CD14-positive monocyte (primary cell): ENCODE results near the gene TMEM63C. TPM values are rescaled to one million over a fixed set of nuclear protein-coding genes. Genes with fewer than 3 reads are reported as not detected.

Experiments
- DNase-seq, 3 donors: peaks; one replicate each; pipeline ENCODE4 v3.0.0-alpha.2; 2011 to 2022
- H2AFZ ChIP-seq: 2 replicates; pipeline ENCODE4 v1.6.0; 2012; ENCODE audit warnings: mild to moderate bottlenecking, low read depth, low read length, inconsistent platforms; ENCODE audit not compliant: insufficient read depth, poor library complexity, severe bottlenecking
- H3K27ac ChIP-seq, 2 donors: 1 replicate in 1 of 2; 2 replicates in 1 of 2; pipeline ENCODE4 v1.5.1; 2012 to 2013; ENCODE audit warnings: low read length in 2 of 2, control low read depth in 1 of 2, inconsistent platforms in 1 of 2, low read depth in 1 of 2, mild to moderate bottlenecking in 1 of 2
- H3K27me3 ChIP-seq, 2 donors: one replicate each; pipeline versions ENCODE4 v1.6.0 to v1.6.1; 2011 to 2013; ENCODE audit warnings: low read length in 2 of 2; ENCODE audit not compliant: control insufficient read depth in 2 of 2, insufficient read depth in 2 of 2
- H3K36me3 ChIP-seq, 2 donors: replicated peaks in 1 of 2; 1 replicate in 1 of 2; 2 replicates in 1 of 2; pipeline versions ENCODE4 v1.5.1 to v1.6.1; 2012 to 2013; ENCODE audit warnings: low read length in 2 of 2, control low read depth in 1 of 2, inconsistent platforms in 1 of 2, mild to moderate bottlenecking in 1 of 2; ENCODE audit not compliant: insufficient read depth in 2 of 2, control insufficient read depth in 1 of 2
- H3K4me1 ChIP-seq, 2 donors: 1 replicate in 1 of 2; 2 replicates in 1 of 2; pipeline versions ENCODE4 v1.5.1 to v1.6.1; 2012 to 2013; ENCODE audit warnings: low read length in 2 of 2, control low read depth in 1 of 2, inconsistent platforms in 1 of 2, mild to moderate bottlenecking in 1 of 2, moderate library complexity in 1 of 2; ENCODE audit not compliant: insufficient read depth in 2 of 2, control insufficient read depth in 1 of 2
- H3K4me2 ChIP-seq: replicated peaks from 2 replicates; pipeline ENCODE3; 2012; ENCODE audit warnings: low read length, moderate library complexity, mild to moderate bottlenecking; ENCODE audit not compliant: poor library complexity, severe bottlenecking; ENCODE audit errors: extremely low read depth
- H3K4me3 ChIP-seq, 3 experiments: fragments of 200-600 bp in 1 of 3; sonication (generic) in 1 of 3; replicated peaks in 1 of 3; 1 replicate in 2 of 3; 2 replicates in 1 of 3; pipeline ENCODE4 v1.5.1; 2011 to 2013; ENCODE audit warnings: low read length in 3 of 3, mild to moderate bottlenecking in 3 of 3, control low read depth in 2 of 3, low read depth in 2 of 3, inconsistent platforms in 1 of 3, moderate library complexity in 1 of 3
- H3K79me2 ChIP-seq: 2 replicates; pipeline ENCODE4 v1.6.0; 2012; ENCODE audit warnings: mild to moderate bottlenecking, control low read depth, inconsistent platforms, low read length, moderate library complexity; ENCODE audit not compliant: insufficient read depth
- H3K9ac ChIP-seq: 2 replicates; pipeline ENCODE4 v1.6.0; 2017; ENCODE audit warnings: low read length, mild to moderate bottlenecking; ENCODE audit not compliant: insufficient read depth, poor library complexity, severe bottlenecking
- H3K9me3 ChIP-seq, 2 donors: replicated peaks in 1 of 2; 1 replicate in 1 of 2; 2 replicates in 1 of 2; pipeline versions ENCODE4 v1.5.1 to v1.6.1; 2012 to 2013; ENCODE audit warnings: low read length in 2 of 2, control low read depth in 1 of 2; ENCODE audit not compliant: control insufficient read depth in 1 of 2, insufficient read depth in 1 of 2
- H4K20me1 ChIP-seq: 2 replicates; pipeline ENCODE4 v1.6.0; 2012; ENCODE audit warnings: mild to moderate bottlenecking, low read length, control low read depth, moderate library complexity; ENCODE audit not compliant: insufficient read depth
- H3K27ac Mint-ChIP-seq, 7 donors: one replicate each; pipeline ENCODE4 v1.8.0; 2020; ENCODE audit warnings: mild to moderate bottlenecking in 7 of 7, mixed read lengths in 7 of 7, moderate library complexity in 6 of 7, inconsistent platforms in 2 of 7
- H3K27me3 Mint-ChIP-seq, 3 donors: one replicate each; pipeline ENCODE4 v1.8.0; 2021 to 2022; ENCODE audit warnings: low read depth in 3 of 3, mild to moderate bottlenecking in 3 of 3, mixed read lengths in 3 of 3, moderate library complexity in 3 of 3, inconsistent platforms in 1 of 3
- H3K36me3 Mint-ChIP-seq, 2 donors: one replicate each; pipeline ENCODE4 v1.8.0; 2020; ENCODE audit warnings: mixed read lengths in 2 of 2, inconsistent platforms in 1 of 2, mild to moderate bottlenecking in 1 of 2
- H3K4me1 Mint-ChIP-seq: one replicate; pipeline ENCODE4 v1.8.0; 2020; ENCODE audit warnings: mild to moderate bottlenecking, mixed read lengths
- H3K4me3 Mint-ChIP-seq, 2 donors: one replicate each; pipeline ENCODE4 v1.8.0; 2020; ENCODE audit warnings: mild to moderate bottlenecking in 2 of 2, mixed read lengths in 2 of 2, moderate library complexity in 1 of 2
- H3K9me3 Mint-ChIP-seq, 7 donors: one replicate each; pipeline ENCODE4 v1.8.0; 2020 to 2022; ENCODE audit warnings: mixed read lengths in 7 of 7, mild to moderate bottlenecking in 6 of 7, moderate library complexity in 6 of 7, inconsistent platforms in 2 of 7
- WGBS: methylation state at CpG from one replicate; pipeline ENCODE4 v1.1.5; 2013; ENCODE audit warnings: missing lambda C conversion rate; ENCODE audit not compliant: insufficient coverage; 5-methylcytosine and 5-hydroxymethylcytosine counted together
- intact Hi-C, 2 donors: fragments of 100-400 bp; cut with micrococcal nuclease; formaldehyde crosslinking; loops; one replicate each; pipeline versions ENCODE4 v1.15.0 to v1.15.1; 2023
- polyA plus RNA-seq, 3 donors: library from polyadenylated mRNA; depleted of rRNA in 1 of 3; unstranded in 2 of 3; stranded (reverse) in 1 of 3; fragments of 300-500 nt in 2 of 3; fragments of >200 nt in 1 of 3; fragmentation: Illumina TruSeq in 2 of 3; gene quantifications; 1 replicate in 2 of 3; 2 replicates in 1 of 3; pipeline ENCODE4 v1.2.3, GENCODE V29; 2012 to 2021
- TF ChIP-seq, protein P1 (sequence below): fragments of 200-600 bp; IDR thresholded peaks from one replicate; pipeline ENCODE4 v1.8.0; 2022; ENCODE audit warnings: antibody characterized with exemption, mild to moderate bottlenecking

The TMEM63C gene
- polyA plus RNA-seq, 3 donors: 0.78 to 4.4 TPM; not detected in 1

DNA sequence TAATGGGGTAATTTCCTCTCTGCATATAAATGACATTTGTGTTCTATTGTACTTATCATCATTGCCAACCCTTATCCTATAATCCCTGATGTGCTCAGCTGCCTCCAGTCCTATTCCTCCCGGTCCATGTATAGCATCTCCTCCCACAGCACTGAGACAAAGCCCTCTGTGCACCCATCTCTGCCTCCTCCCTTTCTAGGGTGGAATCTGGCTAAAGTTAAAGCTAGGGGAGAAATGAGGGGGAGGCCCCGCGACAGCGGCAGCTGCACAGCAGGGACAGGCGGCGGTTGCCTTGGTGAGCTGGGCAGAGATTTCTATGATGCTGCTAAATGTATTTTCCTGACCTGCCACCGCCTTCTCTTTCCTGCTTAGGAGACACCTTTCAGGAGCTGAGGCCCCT, 27.2 kb upstream of the TMEM63C start:
- DNase-seq: no peak
- intact Hi-C loops: loop anchor here (2.0 to 10.0 kb wide), 3 partner anchors 156 to 400 kb away; no protein-coding TSS in a partner anchor
- TF ChIP-seq, protein P1, sequence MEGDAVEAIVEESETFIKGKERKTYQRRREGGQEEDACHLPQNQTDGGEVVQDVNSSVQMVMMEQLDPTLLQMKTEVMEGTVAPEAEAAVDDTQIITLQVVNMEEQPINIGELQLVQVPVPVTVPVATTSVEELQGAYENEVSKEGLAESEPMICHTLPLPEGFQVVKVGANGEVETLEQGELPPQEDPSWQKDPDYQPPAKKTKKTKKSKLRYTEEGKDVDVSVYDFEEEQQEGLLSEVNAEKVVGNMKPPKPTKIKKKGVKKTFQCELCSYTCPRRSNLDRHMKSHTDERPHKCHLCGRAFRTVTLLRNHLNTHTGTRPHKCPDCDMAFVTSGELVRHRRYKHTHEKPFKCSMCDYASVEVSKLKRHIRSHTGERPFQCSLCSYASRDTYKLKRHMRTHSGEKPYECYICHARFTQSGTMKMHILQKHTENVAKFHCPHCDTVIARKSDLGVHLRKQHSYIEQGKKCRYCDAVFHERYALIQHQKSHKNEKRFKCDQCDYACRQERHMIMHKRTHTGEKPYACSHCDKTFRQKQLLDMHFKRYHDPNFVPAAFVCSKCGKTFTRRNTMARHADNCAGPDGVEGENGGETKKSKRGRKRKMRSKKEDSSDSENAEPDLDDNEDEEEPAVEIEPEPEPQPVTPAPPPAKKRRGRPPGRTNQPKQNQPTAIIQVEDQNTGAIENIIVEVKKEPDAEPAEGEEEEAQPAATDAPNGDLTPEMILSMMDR: no peak
- Histone ChIP-seq H3K27ac (no peak overlapping the region), H3K27me3 (peaks cover 0 to 15% of the 10 kb centered on the region in 2 donors), H3K9me3 (no peaks in the 10 kb centered on the region), H3K4me2 (no peak overlapping the region), H3K4me3 (no peak overlapping the region), H4K20me1 (no peaks in the 10 kb centered on the region), H3K4me1 (no peaks in the 10 kb centered on the region), H3K36me3 (no peaks in the 10 kb centered on the region), H3K9ac (no peak overlapping the region), H3K79me2 (no peaks in the 10 kb centered on the region), H2AFZ (no peak overlapping the region)
- peaks cover 18 to 30% (median 24%) of the 10 kb centered on the region in 3 donors for H3K27me3 Mint-ChIP-seq
- no peaks in the 10 kb centered on the region for H3K36me3 Mint-ChIP-seq
- no peak overlapping the region for H3K4me3 Mint-ChIP-seq
- no CpG with 5 or more reads among the region's 7 CpGs for WGBS
- H3K4me1 Mint-ChIP-seq: peaks cover 2% of the 10 kb centered on the region
- peak overlapping the region in 1 of 7 donors; percentile 5 for H3K27ac Mint-ChIP-seq
- peaks cover 0 to 3% (median 0%) of the 10 kb centered on the region in 7 donors for H3K9me3 Mint-ChIP-seq

DNA sequence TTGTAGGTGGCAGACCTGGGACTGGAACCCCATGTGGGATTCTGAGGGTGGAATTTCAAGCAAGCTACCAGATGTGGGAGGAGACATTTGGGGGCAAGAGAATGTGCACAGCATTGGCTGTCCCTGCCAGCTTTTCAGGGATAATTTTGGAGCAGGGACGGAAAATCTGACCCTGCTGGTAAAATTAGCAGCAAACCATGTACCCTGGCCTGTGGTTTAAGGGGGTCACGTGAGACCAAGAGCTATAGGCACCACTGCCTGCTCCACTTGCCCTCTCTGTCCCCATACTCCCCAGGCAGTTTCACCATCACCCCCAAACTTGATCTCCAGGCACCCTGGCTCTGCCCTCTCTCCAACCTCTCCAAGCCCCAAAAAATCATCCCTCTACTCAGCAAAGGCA, 26.5 kb upstream of the TMEM63C start:
- Mint-ChIP-seq H3K9me3 (peaks cover 0 to 3% (median 0%) of the 10 kb centered on the region in 7 donors), H3K27ac (no peak overlapping the region), H3K36me3 (no peaks in the 10 kb centered on the region), H3K4me3 (no peak overlapping the region), H3K27me3 (peaks cover 19 to 32% (median 28%) of the 10 kb centered on the region in 3 donors), H3K4me1 (peaks cover 2% of the 10 kb centered on the region)
- H3K9ac ChIP-seq: no peak overlapping the region
- TF ChIP-seq, protein P1: no peak
- WGBS: 83% methylated on average over 2 of the region's 2 CpGs
- intact Hi-C loops: loop anchor here (2.0 to 10.0 kb wide), 2 partner anchors 156 to 400 kb away; no protein-coding TSS in a partner anchor
- no peaks in the 10 kb centered on the region for H3K9me3 ChIP-seq
- no peak overlapping the region for H3K27ac ChIP-seq
- no peak overlapping the region for H3K4me2 ChIP-seq
- H4K20me1 ChIP-seq: no peaks in the 10 kb centered on the region
- H3K79me2 ChIP-seq: no peaks in the 10 kb centered on the region
- DNase-seq: no peak
- peaks cover 0 to 15% of the 10 kb centered on the region in 2 donors for H3K27me3 ChIP-seq
- no peak overlapping the region for H2AFZ ChIP-seq
- no peaks in the 10 kb centered on the region for H3K4me1 ChIP-seq
- H3K36me3 ChIP-seq: no peaks in the 10 kb centered on the region
- no peak overlapping the region for H3K4me3 ChIP-seq
